ENCODE results near the gene CRYBB2.

Gene CRYBB2

GRCh38 chr22:25177226-25177625 lies 42.2 kb upstream of the CRYBB2 start:
- no peak for TF ChIP-seq CTCF (IDR thresholded peaks at IDR 0.05)

- TF ChIP-seq CTCF (IDR thresholded peaks at IDR 0.05), result no peak
Measured at GRCh38 chr22:25177895-25178294, 41.5 kb upstream of the CRYBB2 start.

- no peak for TF ChIP-seq CTCF (IDR thresholded peaks at IDR 0.05)
Measured at GRCh38 chr22:25182131-25183110, 37.0 kb upstream of the CRYBB2 start.

- no peak for TF ChIP-seq CTCF (IDR thresholded peaks at IDR 0.05)
Measured at GRCh38 chr22:25183949-25184619, 35.4 kb upstream of the CRYBB2 start.

- no peak for TF ChIP-seq CTCF (IDR thresholded peaks at IDR 0.05)
Measured at GRCh38 chr22:25186140-25186539, 33.3 kb upstream of the CRYBB2 start.

GRCh38 chr22:25187469-25187868 lies 32.0 kb upstream of the CRYBB2 start:
- no peak for TF ChIP-seq CTCF (IDR thresholded peaks at IDR 0.05)

- no peak for TF ChIP-seq CTCF (IDR thresholded peaks at IDR 0.05)
Measured at GRCh38 chr22:25192406-25192805, 27.0 kb upstream of the CRYBB2 start.
